GM18507 (cell line): ENCODE results near the gene TNPO3.
A peak's percentile ranks its signal among the peaks of the same experiment; 100 is the strongest.
"Not testable (repeated sequence)": the region's sequence is repeated elsewhere in the genome, so short reads cannot be mapped to it uniquely, and the experiment has no call there.

ENCODE experiments used
- DNase-seq: peaks from one replicate; pipeline ENCODE4 v3.0.0; 2011; ENCODE audit warnings: low read depth; ENCODE audit not compliant: insufficient read length; ENCODE audit errors: extremely low spot score
- FAIRE-seq: peaks from 2 replicates; lab custom pipeline; 2011; peaks lifted over from hg19 to GRCh38; lab: Jason Lieb, UNC

Gene TNPO3

DNA sequence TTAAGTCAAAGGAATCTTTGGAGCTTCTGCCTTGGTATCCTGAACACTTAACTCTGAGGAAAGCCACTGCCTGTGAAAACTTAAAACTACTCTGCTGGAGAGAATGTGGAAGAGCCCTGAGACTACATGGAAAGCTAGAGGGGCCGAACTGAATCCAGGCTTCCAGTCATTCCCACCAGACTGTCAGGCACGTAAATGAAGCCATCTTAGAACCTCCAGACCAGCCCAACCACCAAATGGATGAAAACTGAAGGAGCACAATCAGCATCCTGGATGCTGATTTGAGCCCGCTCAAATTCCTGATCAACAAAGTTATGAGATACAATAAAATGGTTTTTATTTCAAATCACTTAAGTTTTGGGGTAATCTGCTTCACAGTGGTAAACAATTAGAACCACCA, 30.8 kb downstream of the TNPO3 start:
- FAIRE-seq = no peak
- no peak for DNase-seq

- no peak for DNase-seq
- FAIRE-seq = peak; percentile 29
Measured at GRCh38 chr7:129021656-129022055, 33.3 kb downstream of the TNPO3 start.

DNA sequence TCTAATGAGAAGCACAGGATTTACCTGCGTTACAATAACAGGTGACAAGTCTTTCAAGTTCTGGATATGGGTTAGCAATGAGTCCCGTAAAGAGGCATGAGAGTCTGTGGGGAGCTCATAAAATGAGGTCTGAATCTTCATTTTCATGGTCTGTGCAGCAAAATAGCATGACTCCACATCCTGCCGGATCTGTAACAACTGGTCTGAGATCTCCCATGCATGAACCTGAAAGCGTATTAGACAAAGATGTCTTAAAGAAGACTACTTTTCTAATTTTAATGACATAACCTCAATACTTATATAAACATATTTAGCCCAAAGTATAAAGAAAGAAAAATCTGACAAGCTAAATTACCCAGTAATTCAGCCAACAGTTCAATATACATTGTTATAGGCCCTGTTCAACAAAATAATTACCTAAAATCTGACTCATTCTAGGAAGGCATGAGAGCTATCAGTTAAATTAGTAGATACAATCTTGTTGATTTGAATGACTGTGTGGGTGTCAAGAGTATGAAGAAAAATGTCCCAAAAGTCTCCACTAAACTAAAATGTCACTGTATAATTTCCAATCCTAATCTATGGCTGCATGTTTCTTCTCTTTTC, 36.9 kb downstream of the TNPO3 start:
- FAIRE-seq (peak; percentile 91), DNase-seq (no peak)

- no peak for DNase-seq
- no peak for FAIRE-seq
Measured at GRCh38 chr7:129017264-129017663, 37.6 kb downstream of the TNPO3 start.

DNA sequence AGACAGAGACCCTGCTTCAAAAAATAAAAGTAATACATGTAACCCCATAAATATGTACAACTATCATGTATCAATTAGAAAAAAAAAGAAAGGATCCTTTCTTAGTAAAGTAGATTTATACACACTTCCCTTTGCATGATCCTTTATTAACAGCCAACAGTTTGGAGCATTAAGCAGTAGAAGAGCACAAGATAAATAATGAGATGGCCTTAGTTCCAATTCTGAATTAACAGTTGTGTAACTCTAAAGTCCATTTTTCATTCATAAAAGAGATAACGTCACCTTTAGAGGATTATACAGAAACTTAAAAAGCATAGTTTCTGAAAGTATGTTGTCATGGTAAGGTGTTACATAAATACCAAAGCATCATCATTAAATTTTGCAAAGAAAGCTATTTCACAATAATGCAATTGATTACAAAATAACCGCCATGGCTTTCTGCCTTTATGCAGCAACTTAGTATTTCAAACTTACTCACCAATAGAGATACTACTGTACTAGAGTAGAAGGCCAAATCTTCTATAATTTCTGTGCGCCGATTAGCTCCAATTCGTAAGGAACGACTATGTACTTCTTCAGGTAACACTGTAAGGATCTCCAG, 40.3 kb downstream of the TNPO3 start:
- FAIRE-seq = no peak

DNA sequence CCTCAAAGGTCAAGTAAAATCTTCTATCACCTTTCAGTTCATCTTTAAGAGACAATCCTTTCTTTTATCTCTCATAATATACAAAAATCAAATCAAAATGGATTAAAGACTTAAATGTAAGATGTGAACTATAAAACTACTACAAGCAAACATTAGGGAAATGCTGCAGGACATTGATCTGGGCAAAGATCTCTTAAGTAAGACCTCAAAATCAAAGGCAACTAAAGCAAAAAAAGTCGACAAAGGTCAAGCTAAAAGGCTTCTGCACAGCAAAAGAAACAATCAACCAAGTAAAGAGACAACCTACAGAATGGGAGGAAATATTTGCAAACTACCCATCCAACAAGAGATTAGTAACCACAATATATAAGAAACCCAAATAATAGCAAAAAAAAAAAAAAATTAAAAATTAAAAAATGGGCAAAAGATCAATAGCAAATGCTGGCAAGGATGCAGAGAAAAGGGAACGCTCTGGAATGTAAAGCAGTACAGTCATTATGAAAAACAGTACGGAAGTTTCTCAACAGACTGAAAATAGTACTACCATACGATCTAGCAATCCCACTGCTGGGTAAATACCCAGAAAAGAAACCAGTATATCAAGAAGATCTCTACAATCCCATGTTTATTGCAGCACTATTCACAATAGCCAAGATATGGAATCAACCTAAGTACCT, 41.7 kb downstream of the TNPO3 start:
- no peak for DNase-seq
- peak; percentile 86 for FAIRE-seq

More for the DNA sequence above, 40.3 kb downstream of the TNPO3 start:
- no peak for DNase-seq

GRCh38 chr7:129012641-129013040, 42.3 kb downstream of the TNPO3 start:
- no peak for FAIRE-seq

DNA sequence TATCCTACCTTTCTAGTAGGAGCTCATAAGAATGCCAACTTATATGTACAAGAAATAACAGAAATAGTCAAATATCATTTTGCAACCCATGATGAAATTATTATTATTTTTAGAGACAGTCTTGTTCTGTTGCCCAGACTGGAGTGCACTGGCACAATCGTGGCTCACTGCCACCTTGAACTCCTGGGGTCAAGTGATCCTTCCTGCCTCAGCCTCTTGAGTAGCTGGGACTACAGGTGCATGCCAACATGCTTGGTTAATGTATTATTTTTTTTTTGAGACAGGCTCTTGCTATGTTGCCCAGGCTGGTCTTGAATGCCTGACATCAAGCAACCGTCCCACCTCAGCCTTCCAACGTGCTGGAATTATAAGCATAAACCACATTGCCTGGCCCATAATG, 44.8 kb downstream of the TNPO3 start:
- DNase-seq (no peak), FAIRE-seq (no peak)

More at GRCh38 chr7:129012641-129013040, 42.3 kb downstream of the TNPO3 start:
- no peak for DNase-seq

DNA sequence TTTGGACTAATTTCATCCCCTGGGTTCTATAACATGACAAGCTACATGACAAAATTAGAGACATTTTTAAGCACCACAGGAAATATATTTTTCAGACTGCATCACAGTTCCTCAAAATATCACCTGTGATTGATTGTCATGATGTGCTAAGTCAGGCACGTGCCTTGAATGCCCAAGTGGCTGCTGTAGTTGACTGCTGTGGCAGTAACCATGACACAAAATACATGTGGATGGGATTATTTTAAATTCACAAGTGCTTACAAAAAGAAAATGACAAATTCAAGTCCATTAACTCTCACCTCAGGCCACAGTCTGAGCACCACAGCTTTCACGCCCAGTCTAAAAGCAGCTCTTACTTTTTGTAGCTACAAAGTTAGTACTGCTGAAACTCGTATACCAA, 45.5 kb downstream of the TNPO3 start:
- FAIRE-seq (peak; percentile 91), DNase-seq (no peak)

GRCh38 chr7:129008645-129009414, 46.1 kb downstream of the TNPO3 start:
- DNase-seq = no peak
- no peak for FAIRE-seq

DNA sequence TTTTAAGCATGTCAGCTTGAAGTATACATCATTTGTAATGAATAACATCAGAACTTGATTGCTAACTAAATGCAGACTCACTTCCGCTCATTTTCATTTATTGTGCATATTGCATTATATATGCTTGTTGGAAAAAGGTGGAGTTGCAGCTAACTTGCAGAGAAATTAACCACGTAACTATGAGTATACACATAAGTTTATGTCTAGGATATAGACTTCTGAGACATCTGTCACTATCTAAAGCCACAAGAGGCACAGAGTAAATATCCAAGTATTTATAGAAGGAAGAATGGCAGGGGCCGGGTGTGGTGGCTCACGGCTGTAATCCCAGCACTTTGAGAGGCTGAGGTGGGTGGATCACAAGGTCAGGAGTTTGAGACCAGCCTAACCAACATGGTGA, 47.3 kb downstream of the TNPO3 start:
- DNase-seq = no peak
- peak; percentile 38 for FAIRE-seq

- DNase-seq (no peak), FAIRE-seq (peak; percentile 63)
Measured at GRCh38 chr7:129006636-129007414, 48.1 kb downstream of the TNPO3 start.

DNA sequence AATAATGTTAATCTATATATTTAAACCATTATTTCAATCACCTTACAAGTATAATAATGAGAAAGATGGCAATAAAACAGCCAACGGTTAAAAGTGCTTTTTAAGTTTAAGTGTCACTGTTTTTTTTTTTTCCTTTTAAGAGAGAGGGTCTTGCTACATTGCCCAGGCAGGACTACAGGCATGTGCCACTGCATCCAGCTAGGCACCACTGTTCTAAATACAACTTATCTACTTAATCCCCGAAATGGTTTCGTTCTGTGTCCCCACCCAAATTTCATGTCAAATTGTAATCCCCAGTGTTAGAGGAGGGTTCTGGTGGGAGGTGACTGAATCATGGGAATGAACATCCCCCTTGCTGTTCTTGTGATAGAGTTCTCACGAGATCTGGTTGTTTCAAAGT, 49.7 kb downstream of the TNPO3 start:
- FAIRE-seq (no peak), DNase-seq (no peak)

- FAIRE-seq = no peak
Measured at GRCh38 chr7:128997181-128997580, 57.7 kb downstream of the TNPO3 start.

DNA sequence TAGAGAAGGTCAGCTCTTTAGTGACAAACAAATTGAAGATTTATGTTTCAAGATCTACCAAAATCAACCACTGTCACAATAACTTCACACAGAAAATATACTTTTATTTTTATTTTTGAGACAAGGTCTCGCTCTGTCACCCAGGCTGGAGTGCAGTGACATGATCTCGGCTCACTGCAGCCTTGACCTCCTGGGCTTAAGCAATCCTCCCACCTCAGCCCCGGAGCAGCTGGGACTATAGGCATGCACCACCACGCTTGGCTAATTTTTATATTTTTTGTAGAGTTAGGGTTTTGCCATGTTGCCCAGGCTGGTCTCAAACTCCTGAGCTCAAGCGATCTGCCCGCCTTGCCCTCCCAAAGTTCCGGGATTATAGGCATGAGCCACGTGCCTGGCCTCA, 60.4 kb downstream of the TNPO3 start:
- not testable (repeated sequence) for DNase-seq, FAIRE-seq

More at GRCh38 chr7:128997181-128997580, 57.7 kb downstream of the TNPO3 start:
- DNase-seq = no peak

DNA sequence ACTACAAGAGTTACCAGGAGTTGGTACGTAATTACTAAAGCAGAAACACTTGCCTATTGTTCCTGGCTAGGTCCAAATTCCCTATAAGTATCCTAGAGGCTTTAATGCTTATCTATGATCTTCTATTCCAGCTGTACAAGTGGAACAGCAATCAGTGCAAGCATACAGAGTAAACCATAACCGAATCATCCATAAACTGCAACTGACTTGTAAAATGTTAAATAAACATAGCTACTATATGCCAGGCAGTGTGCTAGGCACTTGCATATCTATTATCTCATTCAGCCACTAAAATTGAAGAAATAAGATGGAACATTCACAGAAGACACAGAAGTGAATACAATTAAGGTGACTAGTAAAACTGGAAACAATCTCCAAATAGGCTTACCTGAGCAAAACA, 61.5 kb downstream of the TNPO3 start:
- no peak for DNase-seq
- FAIRE-seq = no peak

DNA sequence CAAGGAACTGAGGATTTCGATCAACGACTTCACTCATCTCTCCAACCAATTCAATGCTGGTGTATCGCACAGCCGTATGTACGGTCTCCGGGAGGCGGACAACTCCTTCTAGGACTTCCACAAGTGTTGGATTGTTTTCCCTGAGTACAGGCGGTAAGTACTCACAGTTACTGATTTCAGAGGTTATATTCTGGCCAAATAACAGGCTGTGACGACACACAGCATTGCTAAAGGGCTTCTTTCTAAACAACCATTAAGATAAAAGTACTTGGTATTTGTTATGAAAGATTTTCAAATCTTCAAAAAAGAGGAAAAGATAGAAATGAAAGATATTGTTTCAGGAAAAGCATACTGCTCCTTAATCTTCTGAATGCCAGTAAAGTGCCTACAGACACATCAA, 65.0 kb downstream of the TNPO3 start:
- FAIRE-seq = no peak

DNA sequence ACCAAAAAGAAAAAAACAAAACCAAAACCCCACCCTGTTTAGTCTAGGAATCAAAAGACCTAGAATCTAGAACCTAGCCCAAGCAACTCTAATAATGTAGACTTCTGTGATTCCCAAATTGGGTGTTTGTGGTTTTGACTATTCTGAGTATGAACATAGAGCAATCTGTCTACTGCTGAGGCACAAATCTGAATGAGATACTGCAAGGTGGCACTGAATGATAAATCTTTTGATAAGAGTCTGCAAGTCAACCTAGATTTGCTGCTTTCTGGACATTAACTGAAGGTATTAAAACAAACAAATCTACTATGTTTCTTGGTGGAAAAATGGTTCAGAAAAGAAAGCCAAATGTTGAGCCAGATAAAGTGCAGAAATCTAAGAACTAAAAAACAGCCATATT, 66.5 kb downstream of the TNPO3 start:
- no peak for DNase-seq
- no peak for FAIRE-seq

More for the DNA sequence above, 65.0 kb downstream of the TNPO3 start:
- DNase-seq = no peak

GRCh38 chr7:128986609-128987008, 68.3 kb downstream of the TNPO3 start:
- FAIRE-seq (no peak), DNase-seq (no peak)
